ENCODE measurements around the gene RAB21. TPM values are rescaled to one million over a fixed set of nuclear protein-coding genes. Genes with fewer than 3 reads are reported as not detected.

Gene RAB21
- total RNA-seq, 1 experiment from 2014 or later, result 53.0 TPM

- H3K4me2 ChIP-seq (ENCODE audit: insufficient read depth, insufficient read length, low read length), result no peak overlapping the region
- H3K23me2 ChIP-seq (ENCODE audit: insufficient read length, low read depth, low read length, poor library complexity, severe bottlenecking), result no peaks in the 10 kb centered on the region
- peaks cover 0 to 3% of the 10 kb centered on the region in 2 experiments; a peak in 1 of 5 replicates for H3K9me3 Mint-ChIP-seq
- no peak overlapping the region for H3K4ac ChIP-seq (ENCODE audit: low read depth, low read length)
- no peaks in the 10 kb centered on the region for H3K4me1 Mint-ChIP-seq
- no peak overlapping the region for H3K4me3 Mint-ChIP-seq
- H3K18ac ChIP-seq (ENCODE audit: insufficient read length, low read depth, low read length), result no peak overlapping the region
- H4K8ac ChIP-seq (replicated peaks; ENCODE audit: insufficient read length, low read depth, low read length), result no peak overlapping the region
- no peaks in the 10 kb centered on the region for H4K20me1 ChIP-seq (ENCODE audit: control insufficient read depth, insufficient read depth, insufficient read length)
- H3K27me3 Mint-ChIP-seq (ENCODE audit: low read depth), result peaks cover 8% of the 10 kb centered on the region
- H3K27ac Mint-ChIP-seq, result no peak overlapping the region
- no peaks in the 10 kb centered on the region for H3K9me3 ChIP-seq (ENCODE audit: control insufficient read depth, low read depth, low read length)
- H3K27me3 ChIP-seq (ENCODE audit: insufficient read depth, low read length), result no peaks in the 10 kb centered on the region; the same call in 1 of the 2 replicates
- H2BK120ac ChIP-seq (ENCODE audit: low read depth, low read length, poor library complexity, severe bottlenecking), result no peak overlapping the region
- H3T11ph ChIP-seq (ENCODE audit: low read length), result no peak overlapping the region
- WGBS (ENCODE audit: extremely low coverage, insufficient read length, low lambda C conversion rate), result no CpG with 5 or more reads among the region's 2 CpGs
- H3K9ac ChIP-seq (ENCODE audit: extremely low read depth, insufficient read length, low read length), result no peak overlapping the region
- TF ChIP-seq CTCF (conservative IDR thresholded peaks at IDR 0.05), result no peak
- no peak overlapping the region for H3K27ac ChIP-seq (ENCODE audit: insufficient read length, low read depth, low read length)
- no peaks in the 10 kb centered on the region for H3K36me3 Mint-ChIP-seq (ENCODE audit: insufficient read depth in 1 of 3, low read depth in 3 of 3)
- no peak overlapping the region for H2BK5ac ChIP-seq (ENCODE audit: insufficient read length, low read length)
- no peaks in the 10 kb centered on the region for H3K79me1 ChIP-seq (ENCODE audit: insufficient read depth, low read depth, low read length, poor library complexity, severe bottlenecking)
- no peak overlapping the region for H2BK12ac ChIP-seq (ENCODE audit: insufficient read length, low read depth, low read length)
- H4K5ac ChIP-seq (ENCODE audit: insufficient read length, low read depth, low read length), result no peak overlapping the region
- no peaks in the 10 kb centered on the region for H3K4me1 ChIP-seq (ENCODE audit: insufficient read depth, low read length)
- H2AFZ ChIP-seq (ENCODE audit: low read length), result no peak overlapping the region
- no peak overlapping the region for H4K91ac ChIP-seq (ENCODE audit: insufficient read length, low read depth, low read length)
- no peak overlapping the region for H3K23ac ChIP-seq (ENCODE audit: insufficient read length, low read depth, low read length)
- no peak for DNase-seq
- H3K56ac ChIP-seq (ENCODE audit: insufficient read length, low read depth, low read length), result no peak overlapping the region
- H3K79me2 ChIP-seq (ENCODE audit: insufficient read depth, low read length), result no peaks in the 10 kb centered on the region
- no peak overlapping the region for H2BK15ac ChIP-seq (ENCODE audit: low read depth, low read length)
- H2BK20ac ChIP-seq (ENCODE audit: low read depth, low read length, poor library complexity, severe bottlenecking), result no peak overlapping the region
- no peak overlapping the region for H2AK5ac ChIP-seq (ENCODE audit: insufficient read length, low read length)
- no peak overlapping the region for H3K14ac ChIP-seq (ENCODE audit: insufficient read depth, low read length)
These were observed 74.2 kb downstream of the RAB21 start for GRCh38 chr12:71828813-71829212.

Measured in H9 (cell line).